ENCODE data around the gene STK38.

Gene STK38

DNA sequence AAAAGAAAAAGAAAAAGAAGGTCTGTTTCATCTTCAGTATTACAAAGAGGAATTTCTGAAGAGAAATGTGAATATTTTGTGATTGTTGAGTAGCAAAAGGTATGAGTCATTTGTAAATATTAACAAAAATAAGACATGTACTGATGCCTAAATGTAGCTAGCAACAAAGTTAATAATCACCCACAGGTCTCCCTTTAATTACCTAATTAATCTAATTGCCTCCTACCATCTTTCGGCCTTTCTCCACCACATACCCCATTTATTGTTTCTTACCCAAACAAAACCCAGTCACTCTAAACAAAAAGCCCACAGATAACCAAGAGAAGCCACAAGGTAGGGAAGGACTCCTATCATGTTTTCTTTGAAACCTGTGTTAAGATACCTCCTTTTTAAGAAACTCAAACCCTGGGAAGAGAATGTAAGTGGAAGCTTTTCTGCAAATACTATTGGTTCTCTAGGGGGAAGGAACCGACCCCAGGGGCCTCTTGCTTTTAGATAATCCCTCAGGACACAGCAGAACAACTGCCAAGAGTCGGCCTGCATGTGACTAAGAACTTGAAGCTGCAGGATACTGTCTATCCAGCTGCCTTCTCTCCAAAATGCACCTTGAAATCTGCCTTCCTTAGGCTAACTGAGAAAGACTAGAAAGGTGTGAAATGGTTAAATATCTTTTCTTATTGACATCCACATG is 16.1 kb upstream of the STK38 start:
- DNase-seq, result no peak

DNA sequence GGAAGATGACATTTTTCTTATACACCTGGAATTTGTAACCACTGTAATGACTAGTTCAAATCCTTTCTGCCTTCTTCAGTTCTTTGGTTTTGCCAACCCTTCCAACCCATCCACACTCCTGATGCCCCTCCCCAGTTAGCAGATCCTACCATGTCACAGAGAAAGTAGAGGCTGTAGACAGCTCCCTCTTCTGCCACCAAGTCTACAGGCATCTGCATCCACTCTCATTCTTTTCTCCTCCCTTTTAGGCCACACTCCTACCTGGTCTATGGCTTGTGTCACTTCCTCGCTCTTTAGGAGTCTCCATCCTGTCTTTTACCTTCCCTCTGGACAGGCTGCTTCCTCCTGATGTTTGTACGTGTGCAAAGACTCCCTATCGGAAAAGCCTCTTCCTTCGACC is 13.5 kb upstream of the STK38 start:
- no peak for DNase-seq

DNA sequence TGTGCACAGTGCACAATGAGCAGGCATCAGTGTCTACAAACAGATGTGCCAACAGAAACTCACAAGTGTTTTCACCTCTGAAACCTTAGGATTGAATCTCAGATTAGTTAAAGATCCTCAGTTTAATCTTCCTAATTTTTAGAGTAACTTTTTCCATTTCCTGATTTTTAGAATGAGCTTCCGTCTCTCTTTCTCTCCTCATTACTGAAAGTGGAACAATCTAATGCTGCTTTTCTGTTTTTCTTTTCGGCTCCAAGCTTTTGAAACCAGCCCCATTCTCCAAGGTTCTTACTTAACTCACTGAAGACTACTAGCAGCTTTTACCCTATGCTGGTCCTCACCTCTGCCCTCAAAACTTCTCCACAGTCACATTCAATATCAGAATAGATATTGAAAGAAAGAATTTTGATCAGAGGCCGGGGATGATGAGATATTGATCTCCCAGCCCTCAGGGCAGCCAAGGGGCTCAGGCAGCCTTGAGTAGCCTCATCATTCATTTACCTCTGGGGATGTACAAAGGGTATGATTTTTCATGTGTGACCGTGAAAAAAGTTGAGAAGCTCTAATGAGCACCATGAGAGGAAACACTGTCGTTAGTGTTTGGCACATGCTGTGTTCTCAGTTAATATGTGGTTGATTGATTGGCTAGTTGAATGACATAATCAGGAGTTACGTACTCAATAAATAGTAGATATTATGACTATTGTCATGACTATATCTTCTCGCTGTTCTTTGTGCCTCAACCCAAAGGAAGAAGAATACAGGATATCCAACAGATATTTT is 11.9 kb upstream of the STK38 start:
- no peak for DNase-seq

DNA sequence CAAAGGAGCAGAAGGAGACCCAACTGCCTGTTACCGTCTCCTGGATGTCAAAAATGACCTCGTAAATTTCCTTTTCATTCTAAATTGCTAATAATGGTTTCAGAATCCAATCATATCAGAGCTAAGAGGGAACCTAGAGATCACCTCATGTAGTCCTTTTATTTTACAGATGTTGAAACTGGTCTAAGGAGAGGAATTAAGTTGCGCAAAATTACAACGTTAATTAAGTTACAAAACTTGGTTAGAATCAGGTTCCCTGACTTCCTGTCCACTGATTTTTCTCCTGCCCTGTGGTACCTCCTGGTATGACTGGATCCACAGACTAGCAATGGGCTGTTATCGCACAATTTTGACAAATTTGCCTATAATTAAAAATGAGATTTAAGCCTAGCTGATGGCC is 9.0 kb upstream of the STK38 start:
- DNase-seq, result no peak

DNA sequence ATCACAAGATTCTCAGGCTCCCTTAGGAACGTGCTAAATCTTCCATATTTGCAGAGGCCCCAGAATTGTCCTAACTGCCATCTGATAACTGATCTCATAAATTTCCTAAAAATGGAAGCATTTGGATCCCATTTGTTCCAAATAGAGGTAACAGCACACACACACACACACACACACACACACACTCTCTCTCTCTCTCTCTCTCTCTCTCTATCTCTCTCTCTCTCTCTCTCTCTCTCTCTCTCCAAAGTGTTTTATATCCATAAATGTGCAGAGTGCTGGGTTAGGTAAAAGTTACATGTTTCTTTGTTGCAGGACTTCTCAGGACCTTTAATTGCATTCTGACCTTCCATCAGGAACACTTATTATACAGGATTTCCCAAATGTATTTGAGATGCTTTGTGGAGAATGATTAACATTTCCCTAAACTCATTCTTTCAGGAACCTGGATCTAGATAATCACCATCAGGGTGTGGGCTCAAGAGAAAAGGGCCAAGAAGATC is 8.5 kb upstream of the STK38 start:
- DNase-seq, result no peak

DNA sequence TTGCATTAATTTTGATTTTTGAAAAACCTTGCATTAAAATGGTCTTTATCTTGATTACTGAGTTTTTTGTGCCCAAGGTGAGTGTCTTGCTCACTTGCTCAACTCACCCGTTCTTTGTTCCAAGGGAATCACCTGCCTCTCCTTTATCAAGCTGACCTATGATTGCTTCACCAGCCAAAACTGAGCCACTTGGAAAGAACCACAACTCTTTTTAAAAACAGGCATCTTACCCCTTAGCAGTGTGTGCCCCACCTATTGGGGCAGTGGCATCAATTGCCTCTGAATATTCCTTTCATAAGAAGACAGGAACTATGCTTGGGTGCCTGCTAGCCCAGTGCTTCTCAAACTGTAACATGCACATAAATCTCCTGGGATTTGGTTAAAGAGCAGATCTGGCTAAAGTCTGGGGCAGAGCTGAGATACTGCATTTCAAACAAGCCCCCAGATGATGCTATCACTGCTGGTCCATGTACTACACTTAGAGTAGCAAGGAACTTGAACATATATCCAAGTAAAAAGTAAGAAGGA is 3.3 kb upstream of the STK38 start:
- no peak for DNase-seq

DNA sequence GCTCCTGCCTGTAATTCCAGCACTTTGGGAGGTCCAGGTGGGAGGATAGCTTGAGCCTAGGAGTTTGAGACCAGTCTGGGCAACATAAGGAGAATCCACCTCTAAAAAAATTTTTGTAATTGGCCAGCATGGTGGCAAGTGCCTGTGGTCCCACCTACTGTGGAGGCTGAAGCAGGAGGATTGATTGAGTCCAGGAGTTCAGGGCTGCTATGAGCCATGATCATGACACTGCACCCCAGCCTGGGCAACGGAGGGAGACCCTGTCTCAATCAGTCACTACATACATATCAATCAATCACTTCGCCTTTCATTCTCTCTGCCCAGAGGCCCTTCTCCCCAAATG is 1.1 kb upstream of the STK38 start:
- no peak for DNase-seq

DNA sequence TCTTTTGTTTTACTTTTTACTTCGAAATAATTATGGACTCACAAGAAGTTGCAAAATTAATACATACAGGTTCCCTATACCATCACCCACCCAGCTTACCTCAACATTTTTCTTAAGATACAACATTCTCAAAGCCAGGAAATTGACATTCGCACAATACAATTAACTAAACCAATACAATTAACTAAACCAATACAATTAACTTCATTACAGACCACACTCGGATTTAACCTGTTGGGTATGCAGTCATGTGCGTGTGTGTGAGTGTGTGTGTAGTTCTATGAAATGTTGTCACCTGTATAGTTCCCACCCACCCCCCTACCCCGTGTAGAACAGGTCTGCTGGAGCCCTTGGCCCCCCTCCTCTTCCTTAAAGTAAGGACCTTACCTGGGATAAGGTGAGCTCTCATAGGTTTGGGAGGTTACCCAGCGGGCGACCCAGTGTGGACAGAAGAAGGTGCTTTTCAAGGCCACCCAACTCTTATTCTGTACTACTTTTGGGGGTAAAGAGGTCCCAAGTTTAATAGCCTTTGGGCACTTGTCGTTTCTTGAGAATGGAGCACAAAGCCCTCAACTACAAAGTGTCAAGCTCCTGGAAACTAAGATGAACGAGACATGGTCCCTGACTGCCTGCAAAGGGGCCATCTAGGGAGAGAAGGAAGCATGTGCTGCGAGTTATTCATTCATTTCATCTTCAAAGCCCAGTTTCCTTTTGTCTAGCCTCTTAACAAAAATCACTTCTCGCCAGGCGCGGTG is 544 bp upstream of the STK38 start:
- DNase-seq, result peak; percentile 87

DNA sequence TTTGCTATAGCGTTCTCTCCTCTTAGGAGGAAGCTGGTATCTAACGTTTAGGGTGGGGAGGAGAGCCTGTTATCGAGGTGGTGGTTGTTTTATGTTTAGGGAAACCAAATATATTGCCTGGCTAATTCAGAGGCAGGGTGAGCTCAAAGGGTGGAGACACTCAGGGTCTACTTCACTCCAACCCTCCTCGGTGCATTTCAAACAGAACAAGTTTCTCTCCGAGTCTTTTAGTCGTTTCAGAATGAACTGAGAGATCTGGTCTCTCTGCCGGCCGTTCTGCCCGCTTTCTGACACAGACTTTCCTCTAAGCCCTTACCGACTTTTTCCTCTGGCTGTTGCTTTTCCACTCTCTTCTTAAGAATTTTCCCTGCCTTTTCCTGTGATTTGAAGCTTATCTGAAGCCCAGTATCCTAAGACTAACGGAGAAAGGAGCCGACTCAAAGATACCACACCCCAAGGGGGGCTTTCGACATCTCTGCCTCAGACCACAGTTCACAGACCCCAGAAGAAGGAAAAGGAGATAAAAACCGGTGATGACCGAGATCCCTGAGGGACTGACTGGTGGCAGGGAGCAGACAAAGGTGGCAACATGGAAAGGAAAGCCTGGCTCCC is 865 bp downstream of the STK38 start:
- no peak for DNase-seq

DNA sequence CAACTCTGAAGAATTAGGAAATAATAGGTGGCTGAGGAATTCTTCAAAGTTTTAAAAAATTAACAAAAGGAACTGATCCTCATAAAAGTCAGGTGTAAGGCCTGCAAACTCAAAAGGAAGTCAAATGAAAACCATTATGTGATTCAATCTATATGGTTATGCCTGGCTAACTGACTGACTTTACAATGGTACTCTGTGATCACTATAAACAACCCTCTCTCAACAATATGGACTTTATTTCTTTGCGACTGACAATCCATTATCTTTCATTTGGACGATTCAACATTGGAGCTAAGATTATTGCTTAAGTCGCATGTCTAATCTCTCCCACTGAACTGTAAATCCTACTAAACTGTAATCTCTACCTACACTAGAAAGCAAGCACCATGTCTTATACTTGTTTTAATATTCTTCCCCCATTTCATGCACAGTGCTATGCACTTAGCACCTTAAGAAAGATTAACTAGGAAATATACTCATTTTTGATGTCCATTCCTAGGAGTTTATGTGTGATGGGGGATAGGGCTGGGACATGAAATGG is 1.4 kb downstream of the STK38 start:
- DNase-seq, result no peak

DNA sequence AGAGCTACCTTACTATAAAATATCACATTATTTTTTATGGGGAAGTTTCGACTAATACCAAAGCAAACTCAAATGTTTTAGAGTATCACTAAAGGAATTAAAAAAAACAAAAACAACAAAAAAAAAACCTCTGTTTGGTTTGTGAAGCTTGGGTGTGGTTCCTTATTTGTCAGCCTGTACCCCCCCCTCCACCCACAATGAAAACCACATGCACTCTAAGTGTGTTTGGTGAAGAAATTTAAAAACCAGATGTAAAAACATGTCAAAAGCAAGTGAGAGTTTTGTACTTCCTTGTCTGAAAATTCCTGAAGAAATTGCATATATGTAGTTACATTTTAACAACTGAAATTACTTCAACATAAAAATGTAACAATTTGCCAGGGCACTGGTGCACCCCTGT is 3.1 kb downstream of the STK38 start:
- no peak for DNase-seq

DNA sequence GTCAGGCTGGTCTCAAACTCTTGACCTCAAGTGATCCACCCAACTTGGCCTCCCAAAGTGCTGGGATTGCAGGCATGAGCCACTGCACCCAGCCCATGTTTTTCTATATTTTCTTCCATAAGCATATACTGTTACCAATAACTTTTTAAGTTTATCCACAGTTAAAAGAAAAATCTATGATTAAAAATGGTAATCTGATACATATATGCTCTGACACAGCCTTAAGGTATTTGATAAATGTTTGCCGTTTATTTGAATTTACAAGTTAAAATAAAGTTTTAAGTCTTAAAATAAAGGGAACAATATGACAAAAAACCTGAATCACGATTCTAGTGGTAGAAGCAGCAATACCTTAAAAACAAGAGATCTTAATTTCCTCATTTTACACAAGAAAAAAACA is 5.2 kb downstream of the STK38 start:
- no peak for DNase-seq

DNA sequence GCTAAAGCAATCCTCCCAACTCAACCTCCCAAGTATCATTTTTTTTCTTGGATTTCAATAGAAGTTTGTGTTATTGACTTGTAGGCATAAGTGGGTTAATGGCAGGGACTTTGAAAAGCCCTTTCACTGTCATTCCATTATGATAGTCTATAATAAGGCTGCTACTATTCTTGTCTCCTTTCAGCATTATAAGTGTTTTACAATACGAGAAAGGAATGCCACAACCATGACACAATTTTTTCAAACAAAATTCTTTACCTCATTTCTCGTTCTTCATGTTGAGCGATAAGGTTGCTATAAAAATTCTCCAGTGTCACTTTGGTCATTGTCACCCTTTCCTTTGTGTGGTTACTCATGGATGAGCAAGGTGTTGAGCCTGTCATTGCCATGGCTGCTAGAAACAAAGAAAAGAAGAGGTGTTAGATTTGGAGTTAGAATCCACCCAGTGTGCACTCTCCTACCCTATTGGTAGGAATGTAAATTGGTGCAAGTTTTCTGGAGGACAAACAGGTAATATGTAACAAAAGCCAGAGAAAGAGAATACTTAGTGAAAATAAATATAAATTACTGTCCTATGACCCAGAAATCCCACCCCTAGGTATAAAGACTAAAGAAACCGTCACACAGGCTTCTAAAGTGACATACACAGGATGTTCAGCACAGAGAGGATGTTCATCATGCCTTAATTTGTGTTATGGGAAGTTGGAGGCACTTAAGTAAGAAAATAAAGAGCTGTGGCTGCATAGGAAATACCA is 7.3 kb downstream of the STK38 start:
- no peak for DNase-seq

DNA sequence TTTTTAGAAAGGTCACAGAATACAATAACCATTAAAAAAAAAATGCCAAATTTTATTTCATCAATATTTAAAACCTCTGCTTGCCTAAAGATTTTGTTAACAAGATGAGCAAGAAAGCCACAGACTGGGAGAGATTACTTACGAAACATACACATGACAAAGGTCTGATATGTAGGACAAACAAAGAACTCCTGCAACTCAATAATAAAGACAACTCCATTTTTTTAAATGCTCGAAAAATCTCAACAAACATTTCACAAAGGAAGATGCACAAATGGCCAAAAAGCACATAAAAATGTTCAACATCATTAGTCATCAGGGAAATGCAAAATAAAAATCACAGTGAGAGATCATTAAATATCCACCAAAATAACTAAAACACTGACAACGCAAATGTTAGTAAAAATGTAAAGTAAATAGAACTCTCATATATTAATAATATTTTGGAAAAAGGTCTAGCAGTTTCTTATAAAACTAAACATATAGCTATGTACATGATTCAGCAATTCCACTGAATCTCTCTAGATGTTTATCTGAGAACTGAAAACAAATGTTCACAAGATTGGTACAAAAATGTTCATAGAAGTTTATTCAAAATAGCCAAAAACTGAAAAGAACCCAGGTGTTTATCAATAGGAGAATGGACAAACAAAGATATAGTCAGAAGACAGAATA is 10.3 kb downstream of the STK38 start:
- DNase-seq, result no peak

DNA sequence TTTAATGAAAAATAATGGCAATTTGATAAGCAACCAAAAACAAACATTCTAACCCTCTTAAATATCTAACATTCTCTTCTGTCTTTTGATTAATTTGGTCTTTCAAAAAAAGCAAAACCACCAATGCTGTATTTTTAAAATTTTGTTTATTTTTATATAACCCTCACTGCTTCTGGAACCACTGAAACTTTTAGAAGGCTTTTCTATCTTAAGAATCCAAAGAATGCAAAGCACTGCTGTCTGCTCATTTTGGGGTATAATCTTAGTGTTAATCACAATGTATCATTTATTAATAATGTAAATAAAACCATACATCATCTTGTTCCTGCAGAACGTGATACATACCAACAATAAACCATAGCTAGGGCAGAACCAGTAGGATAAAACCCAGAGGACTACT is 14.0 kb downstream of the STK38 start:
- no peak for DNase-seq

DNA sequence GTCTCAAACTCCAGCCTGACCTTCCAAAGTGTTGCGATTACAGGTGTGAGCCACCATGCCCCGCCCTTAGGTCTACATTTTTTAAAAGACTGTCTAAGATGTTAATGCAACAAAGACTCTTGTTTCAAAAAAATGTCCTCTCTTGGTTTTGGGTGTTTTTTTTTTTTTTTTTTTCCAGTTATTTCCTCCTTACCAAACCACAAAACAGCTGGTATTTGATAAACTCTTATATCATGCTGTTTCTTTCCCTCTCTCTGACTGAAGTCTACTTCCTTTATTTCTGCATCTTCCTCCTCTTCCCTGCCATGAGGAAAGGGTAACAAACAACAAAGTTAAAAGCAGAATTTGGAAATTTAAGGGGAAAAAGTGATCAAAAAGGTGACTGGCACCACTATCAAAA is 21.2 kb downstream of the STK38 start:
- no peak for DNase-seq

DNA sequence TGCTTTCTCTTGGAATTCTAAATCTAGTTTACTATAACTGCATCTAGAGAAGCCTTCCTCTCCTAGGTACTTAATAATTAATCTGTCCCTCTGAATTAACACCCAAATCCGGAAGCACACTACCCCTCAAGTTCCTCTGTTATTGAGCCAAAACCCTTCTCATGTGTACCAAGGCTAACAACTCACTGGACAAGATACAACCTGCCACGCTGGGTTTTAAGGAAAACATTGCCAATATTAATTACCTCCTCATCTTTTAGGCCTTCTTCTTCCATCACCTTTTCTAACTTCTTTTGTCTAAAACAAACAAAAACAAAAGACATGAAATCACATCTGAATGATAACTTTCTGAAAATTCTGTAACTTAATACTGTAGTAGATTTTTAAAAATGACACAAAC is 21.9 kb downstream of the STK38 start:
- DNase-seq, result no peak

DNA sequence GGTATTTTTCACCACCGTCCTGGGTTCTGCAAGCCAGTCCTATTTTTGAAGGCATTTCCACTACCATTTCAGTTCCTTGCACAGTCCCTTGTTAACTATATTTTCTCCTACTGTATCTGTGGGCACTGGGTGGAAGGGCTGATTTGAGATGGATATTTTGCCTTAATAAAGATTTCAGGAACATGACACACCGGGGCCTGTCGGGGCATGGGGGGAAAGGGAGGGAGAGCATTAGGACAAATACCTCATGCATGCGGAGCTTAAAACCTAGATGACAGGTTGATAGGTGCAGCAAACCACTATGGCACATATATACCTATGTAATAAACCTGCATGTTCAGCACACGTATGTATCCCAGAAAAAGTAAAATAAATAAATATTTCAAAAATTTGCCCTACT is 22.4 kb downstream of the STK38 start:
- no peak for DNase-seq

DNA sequence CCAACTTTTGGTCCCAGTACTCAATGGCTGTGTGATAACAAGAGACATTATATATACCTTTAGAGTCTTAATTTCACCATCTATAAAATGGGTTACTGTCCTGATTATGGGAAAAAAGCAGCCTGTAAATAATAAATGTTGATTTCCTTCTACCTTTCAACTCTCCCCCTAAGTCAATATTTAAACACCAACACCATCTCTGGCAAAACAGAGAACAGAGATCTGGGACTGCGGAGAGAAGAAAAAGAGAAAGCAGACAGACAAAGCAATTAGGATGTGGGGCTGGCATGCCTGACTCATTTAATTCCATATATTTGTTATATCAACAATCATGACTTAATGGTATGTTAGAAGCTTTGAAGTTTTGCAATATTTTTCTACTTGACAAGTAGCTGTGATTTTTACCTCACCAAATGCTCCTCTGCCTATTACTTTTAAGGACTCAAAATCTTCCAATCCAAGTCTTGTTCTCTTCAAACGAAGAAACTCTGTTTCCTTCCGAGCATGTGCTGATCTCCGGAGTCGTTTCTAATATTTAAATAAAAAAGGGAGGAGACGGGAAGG is 23.3 kb downstream of the STK38 start:
- DNase-seq, result no peak

DNA sequence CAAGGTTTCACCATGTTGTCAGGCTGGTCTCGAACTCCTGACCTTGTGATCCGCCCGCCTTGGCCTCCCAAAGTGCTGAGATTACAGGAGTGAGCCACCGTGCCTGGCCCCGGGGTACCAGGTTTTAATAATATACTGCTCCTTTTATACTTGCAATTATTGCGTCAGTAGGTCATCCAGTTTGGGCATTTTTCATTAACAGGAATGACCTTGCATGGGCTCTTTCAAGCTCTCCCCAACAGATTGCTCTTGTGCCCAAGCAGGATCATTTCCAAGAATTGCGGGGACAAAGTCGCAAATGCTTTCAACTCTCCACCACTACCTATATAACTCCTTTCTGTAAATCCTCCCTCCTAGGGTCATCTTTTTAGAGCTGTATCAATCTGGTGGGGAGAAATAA is 23.8 kb downstream of the STK38 start:
- DNase-seq, result no peak

DNA sequence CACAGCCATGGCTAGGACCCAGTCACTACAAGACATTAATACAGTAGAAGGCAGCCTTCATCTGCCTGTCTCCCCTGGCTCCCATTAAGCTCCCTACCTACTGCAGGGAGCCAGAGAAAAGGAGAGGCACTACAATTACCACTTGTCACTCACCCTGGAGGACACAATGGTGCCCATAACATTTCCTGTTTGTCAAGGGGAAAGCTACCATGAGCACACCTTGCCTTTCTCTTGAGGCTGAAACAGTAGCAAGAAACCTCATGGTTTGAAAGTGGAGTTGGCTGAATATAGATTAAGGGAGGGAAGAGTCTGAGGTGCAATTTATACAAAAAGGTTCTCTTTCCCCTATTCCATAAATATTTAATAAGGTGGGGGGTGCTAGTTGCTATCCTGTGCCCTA is 27.9 kb downstream of the STK38 start:
- no peak for DNase-seq

All from NCI-H748 treated with DMSO at 0.1 percent for 48 hours (cell line).